ENCODE results near the gene BANK1.

GRCh38 chr4:101972791-101973190 lies 182.3 kb downstream of the BANK1 start:
- TF ChIP-seq POLR2A (IDR thresholded peaks at IDR 0.05; ENCODE audit: low read depth, low read length) (no peak), BHLHE40 (IDR thresholded peaks at IDR 0.05; ENCODE audit: low read depth, low read length) (no peak), USF2 (IDR thresholded peaks at IDR 0.05; ENCODE audit: low read depth, low read length) (no peak)
